A549 (cell line): ENCODE data around the gene ARR3.

Experiments used
- CTCF ChIP-seq: fragments of >200 bp; sonication (Bioruptor Twin); formaldehyde crosslinking; IDR thresholded peaks from 3 replicates; pipeline ENCODE4 v1.5.1; 2016
- EP300 ChIP-seq, 2 experiments: fragments of >200 bp; sonication (Bioruptor Twin); formaldehyde crosslinking; IDR thresholded peaks; 2 replicates in 1 of 2; 3 replicates in 1 of 2; pipeline ENCODE4 v1.6.1; 2016 to 2017
- MAZ ChIP-seq: fragments of 150-350 bp; IDR thresholded peaks from 2 replicates; pipeline ENCODE4 v1.6.1; 2014; ENCODE audit warnings: antibody characterized with exemption, low read depth, low read length, borderline replicate concordance
- NPAS2 ChIP-seq: fragments of 250-450 bp; sonication (Bioruptor Pico); IDR thresholded peaks from 2 replicates; pipeline ENCODE4 v1.8.0; 2022; ENCODE audit warnings: mild to moderate bottlenecking, moderate library complexity, borderline replicate concordance
- PHF8 ChIP-seq: fragments of 200-600 bp; sonication (generic); IDR thresholded peaks from 2 replicates; pipeline ENCODE4 v1.6.1; 2016; ENCODE audit warnings: low read depth, mild to moderate bottlenecking, antibody characterized with exemption, moderate library complexity, borderline replicate concordance
- POLR2A ChIP-seq: IDR thresholded peaks from 2 replicates; pipeline ENCODE4 v1.6.1; 2012; ENCODE audit warnings: mild to moderate bottlenecking, low read length
- RAD21 ChIP-seq, 2 experiments: fragments of >200 bp in 1 of 2; sonication (Bioruptor Twin) in 1 of 2; formaldehyde crosslinking in 1 of 2; IDR thresholded peaks in 1 of 2; conservative IDR thresholded peaks in 1 of 2; 2 replicates in 1 of 2; 3 replicates in 1 of 2; pipeline ENCODE4 v1.6.1; 2012 to 2018; ENCODE audit warnings: inconsistent platforms in 1 of 2
- RFX5 ChIP-seq: fragments of 450-650 bp; IDR thresholded peaks from 2 replicates; pipeline ENCODE4 v1.7.1; 2014; ENCODE audit warnings: antibody characterized with exemption, mild to moderate bottlenecking, moderate library complexity
- ZFP36 ChIP-seq: fragments of 450-650 bp; IDR thresholded peaks from 2 replicates; pipeline ENCODE4 v1.6.1; 2014; ENCODE audit warnings: borderline replicate concordance; ENCODE audit not compliant: partially characterized antibody

GRCh38 chrX:70279081-70279480, 10.9 kb downstream of the ARR3 start:
- TF ChIP-seq POLR2A (no peak), RFX5 (no peak), NPAS2 (CRISPR knock-in tag) (no peak), CTCF (no peak), RAD21 (conservative IDR thresholded peaks at IDR 0.05 in 1 of 2, IDR thresholded peaks at IDR 0.05 in 1 of 2) (no peak), EP300 (IDR thresholded peaks at IDR 0.05) (no peak), PHF8 (no peak), ZFP36 (no peak), MAZ (no peak)
